ENCODE data around the gene PSMG3.

DNA sequence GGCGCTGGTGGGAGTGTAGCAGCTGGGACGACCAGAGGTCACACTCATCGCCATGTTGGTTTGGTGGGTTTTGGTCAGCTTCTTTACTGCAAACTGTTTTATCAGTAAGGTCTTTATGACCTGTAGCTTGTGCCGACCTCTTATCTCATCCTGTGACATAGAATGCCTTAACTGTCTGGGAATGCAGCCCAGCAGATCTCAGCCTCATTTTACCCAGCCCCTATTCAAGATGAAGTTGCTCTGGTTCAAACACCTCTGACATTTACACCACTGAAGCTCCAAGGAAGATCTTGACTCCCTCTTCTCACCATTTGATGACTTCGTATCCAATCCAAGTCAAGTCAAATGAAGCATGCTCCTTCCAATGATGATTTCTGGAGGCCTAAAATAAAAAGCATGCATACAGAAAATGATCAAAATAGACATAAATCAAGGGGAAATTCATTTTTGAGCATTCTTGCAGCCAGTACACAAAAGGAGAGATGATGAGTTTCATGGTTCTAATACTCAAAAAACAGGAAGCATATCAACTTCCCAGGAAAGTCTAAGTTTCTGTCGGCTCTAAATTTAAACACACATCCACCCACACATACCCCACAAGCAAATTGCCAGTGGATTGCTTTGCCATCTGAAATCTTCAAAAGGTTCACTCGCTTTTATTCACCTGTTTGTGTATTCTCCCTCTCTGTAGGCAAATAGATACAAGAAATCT, 2.4 kb upstream of the PSMG3 start:
- TF ChIP-seq, protein P1, sequence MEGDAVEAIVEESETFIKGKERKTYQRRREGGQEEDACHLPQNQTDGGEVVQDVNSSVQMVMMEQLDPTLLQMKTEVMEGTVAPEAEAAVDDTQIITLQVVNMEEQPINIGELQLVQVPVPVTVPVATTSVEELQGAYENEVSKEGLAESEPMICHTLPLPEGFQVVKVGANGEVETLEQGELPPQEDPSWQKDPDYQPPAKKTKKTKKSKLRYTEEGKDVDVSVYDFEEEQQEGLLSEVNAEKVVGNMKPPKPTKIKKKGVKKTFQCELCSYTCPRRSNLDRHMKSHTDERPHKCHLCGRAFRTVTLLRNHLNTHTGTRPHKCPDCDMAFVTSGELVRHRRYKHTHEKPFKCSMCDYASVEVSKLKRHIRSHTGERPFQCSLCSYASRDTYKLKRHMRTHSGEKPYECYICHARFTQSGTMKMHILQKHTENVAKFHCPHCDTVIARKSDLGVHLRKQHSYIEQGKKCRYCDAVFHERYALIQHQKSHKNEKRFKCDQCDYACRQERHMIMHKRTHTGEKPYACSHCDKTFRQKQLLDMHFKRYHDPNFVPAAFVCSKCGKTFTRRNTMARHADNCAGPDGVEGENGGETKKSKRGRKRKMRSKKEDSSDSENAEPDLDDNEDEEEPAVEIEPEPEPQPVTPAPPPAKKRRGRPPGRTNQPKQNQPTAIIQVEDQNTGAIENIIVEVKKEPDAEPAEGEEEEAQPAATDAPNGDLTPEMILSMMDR (IDR thresholded peaks at IDR 0.05): no peak
- TF ChIP-seq POLR2A (IDR thresholded peaks at IDR 0.05): no peak
- no peak for TF ChIP-seq EP300 (IDR thresholded peaks at IDR 0.05)
